ENCODE measurements around the gene CDKN2B.

Gene CDKN2B

GRCh38 chr9:21974343-21974721 is 34.8 kb downstream of the CDKN2B start:
- peaks cover 100% of the 10 kb centered on the region for H3K27me3 ChIP-seq (ENCODE audit: control insufficient read depth, insufficient read depth, low read length)
- no peaks in the 10 kb centered on the region for H3K36me3 ChIP-seq (ENCODE audit: control insufficient read depth, low read depth, low read length)
- H3K9me3 ChIP-seq (ENCODE audit: control insufficient read depth, low read depth, low read length) = peaks cover 3% of the 10 kb centered on the region
- H3K4me1 ChIP-seq (ENCODE audit: control insufficient read depth, low read depth, low read length) = peaks cover 11% of the 10 kb centered on the region
- H3K4me3 ChIP-seq (ENCODE audit: low read length) = peak overlapping the region; percentile 59
- no peak overlapping the region for H3K27ac ChIP-seq (ENCODE audit: low read length)
- no peak overlapping the region for H3K9ac ChIP-seq (ENCODE audit: low read length)

GRCh38 chr9:21972361-21972760 is 36.7 kb downstream of the CDKN2B start:
- Histone ChIP-seq H3K27ac (ENCODE audit: low read length) (no peak overlapping the region), H3K36me3 (ENCODE audit: control insufficient read depth, low read depth, low read length) (no peaks in the 10 kb centered on the region), H3K4me3 (ENCODE audit: low read length) (no peak overlapping the region), H3K9ac (ENCODE audit: low read length) (no peak overlapping the region), H3K27me3 (ENCODE audit: control insufficient read depth, insufficient read depth, low read length) (peaks cover 100% of the 10 kb centered on the region), H3K4me1 (ENCODE audit: control insufficient read depth, low read depth, low read length) (peaks cover 11% of the 10 kb centered on the region), H3K9me3 (ENCODE audit: control insufficient read depth, low read depth, low read length) (peaks cover 3% of the 10 kb centered on the region)

- no peak overlapping the region for H3K4me3 ChIP-seq (ENCODE audit: low read length)
- peaks cover 13% of the 10 kb centered on the region for H3K4me1 ChIP-seq (ENCODE audit: control insufficient read depth, low read depth, low read length)
- H3K9ac ChIP-seq (ENCODE audit: low read length) = no peak overlapping the region
Measured at GRCh38 chr9:21970800-21971640, 38.1 kb downstream of the CDKN2B start.

GRCh38 chr9:21969951-21970799 is 38.9 kb downstream of the CDKN2B start:
- no peak overlapping the region for H3K27ac ChIP-seq (ENCODE audit: low read length)
- no peak overlapping the region for H3K4me3 ChIP-seq (ENCODE audit: low read length)
- H3K9me3 ChIP-seq (ENCODE audit: control insufficient read depth, low read depth, low read length) = peaks cover 3% of the 10 kb centered on the region
- no peaks in the 10 kb centered on the region for H3K36me3 ChIP-seq (ENCODE audit: control insufficient read depth, low read depth, low read length)
- peaks cover 100% of the 10 kb centered on the region for H3K27me3 ChIP-seq (ENCODE audit: control insufficient read depth, insufficient read depth, low read length)
- peaks cover 22% of the 10 kb centered on the region for H3K4me1 ChIP-seq (ENCODE audit: control insufficient read depth, low read depth, low read length)
- H3K9ac ChIP-seq (ENCODE audit: low read length) = no peak overlapping the region

More at GRCh38 chr9:21970800-21971640, 38.1 kb downstream of the CDKN2B start:
- Histone ChIP-seq H3K27ac (ENCODE audit: low read length) (no peak overlapping the region), H3K27me3 (ENCODE audit: control insufficient read depth, insufficient read depth, low read length) (peaks cover 100% of the 10 kb centered on the region), H3K36me3 (ENCODE audit: control insufficient read depth, low read depth, low read length) (no peaks in the 10 kb centered on the region), H3K9me3 (ENCODE audit: control insufficient read depth, low read depth, low read length) (peaks cover 3% of the 10 kb centered on the region)

- H3K36me3 ChIP-seq (ENCODE audit: control insufficient read depth, low read depth, low read length) = no peaks in the 10 kb centered on the region
- H3K27me3 ChIP-seq (ENCODE audit: control insufficient read depth, insufficient read depth, low read length) = peaks cover 100% of the 10 kb centered on the region
- H3K4me3 ChIP-seq (ENCODE audit: low read length) = no peak overlapping the region
- H3K4me1 ChIP-seq (ENCODE audit: control insufficient read depth, low read depth, low read length) = peaks cover 24% of the 10 kb centered on the region
- H3K9me3 ChIP-seq (ENCODE audit: control insufficient read depth, low read depth, low read length) = peaks cover 3% of the 10 kb centered on the region
- H3K9ac ChIP-seq (ENCODE audit: low read length) = no peak overlapping the region
- H3K27ac ChIP-seq (ENCODE audit: low read length) = no peak overlapping the region
Measured at GRCh38 chr9:21969011-21969940, 39.8 kb downstream of the CDKN2B start.

GRCh38 chr9:21968331-21969010 is 40.6 kb downstream of the CDKN2B start:
- Histone ChIP-seq H3K9me3 (ENCODE audit: control insufficient read depth, low read depth, low read length) (peaks cover 3% of the 10 kb centered on the region), H3K27ac (ENCODE audit: low read length) (no peak overlapping the region), H3K36me3 (ENCODE audit: control insufficient read depth, low read depth, low read length) (no peaks in the 10 kb centered on the region), H3K27me3 (ENCODE audit: control insufficient read depth, insufficient read depth, low read length) (peaks cover 100% of the 10 kb centered on the region), H3K4me1 (ENCODE audit: control insufficient read depth, low read depth, low read length) (peaks cover 23% of the 10 kb centered on the region), H3K9ac (ENCODE audit: low read length) (no peak overlapping the region), H3K4me3 (ENCODE audit: low read length) (no peak overlapping the region)

- Histone ChIP-seq H3K4me3 (ENCODE audit: low read length) (no peak overlapping the region), H3K4me1 (ENCODE audit: control insufficient read depth, low read depth, low read length) (peaks cover 23% of the 10 kb centered on the region), H3K9me3 (ENCODE audit: control insufficient read depth, low read depth, low read length) (peaks cover 3% of the 10 kb centered on the region), H3K9ac (ENCODE audit: low read length) (no peak overlapping the region), H3K36me3 (ENCODE audit: control insufficient read depth, low read depth, low read length) (no peaks in the 10 kb centered on the region), H3K27me3 (ENCODE audit: control insufficient read depth, insufficient read depth, low read length) (peaks cover 100% of the 10 kb centered on the region), H3K27ac (ENCODE audit: low read length) (no peak overlapping the region)
Measured at GRCh38 chr9:21967702-21968101, 41.4 kb downstream of the CDKN2B start.

GRCh38 chr9:21967169-21967568 is 41.9 kb downstream of the CDKN2B start:
- Histone ChIP-seq H3K4me1 (ENCODE audit: control insufficient read depth, low read depth, low read length) (peaks cover 23% of the 10 kb centered on the region), H3K9ac (ENCODE audit: low read length) (no peak overlapping the region), H3K9me3 (ENCODE audit: control insufficient read depth, low read depth, low read length) (peaks cover 3% of the 10 kb centered on the region), H3K36me3 (ENCODE audit: control insufficient read depth, low read depth, low read length) (no peaks in the 10 kb centered on the region), H3K27me3 (ENCODE audit: control insufficient read depth, insufficient read depth, low read length) (peaks cover 98% of the 10 kb centered on the region), H3K27ac (ENCODE audit: low read length) (no peak overlapping the region), H3K4me3 (ENCODE audit: low read length) (no peak overlapping the region)

GRCh38 chr9:21966140-21966851 is 42.8 kb downstream of the CDKN2B start:
- H3K27me3 ChIP-seq (ENCODE audit: control insufficient read depth, insufficient read depth, low read length) = peaks cover 95% of the 10 kb centered on the region
- H3K27ac ChIP-seq (ENCODE audit: low read length) = no peak overlapping the region
- peaks cover 23% of the 10 kb centered on the region for H3K4me1 ChIP-seq (ENCODE audit: control insufficient read depth, low read depth, low read length)
- peak overlapping the region; percentile 54 for H3K4me3 ChIP-seq (ENCODE audit: low read length)
- no peak overlapping the region for H3K9ac ChIP-seq (ENCODE audit: low read length)
- no peaks in the 10 kb centered on the region for H3K9me3 ChIP-seq (ENCODE audit: control insufficient read depth, low read depth, low read length)
- no peaks in the 10 kb centered on the region for H3K36me3 ChIP-seq (ENCODE audit: control insufficient read depth, low read depth, low read length)

GRCh38 chr9:21965401-21965951 is 43.6 kb downstream of the CDKN2B start:
- H3K9me3 ChIP-seq (ENCODE audit: control insufficient read depth, low read depth, low read length) = no peaks in the 10 kb centered on the region
- no peak overlapping the region for H3K9ac ChIP-seq (ENCODE audit: low read length)
- no peak overlapping the region for H3K27ac ChIP-seq (ENCODE audit: low read length)
- H3K27me3 ChIP-seq (ENCODE audit: control insufficient read depth, insufficient read depth, low read length) = peaks cover 90% of the 10 kb centered on the region
- peaks cover 23% of the 10 kb centered on the region for H3K4me1 ChIP-seq (ENCODE audit: control insufficient read depth, low read depth, low read length)
- H3K36me3 ChIP-seq (ENCODE audit: control insufficient read depth, low read depth, low read length) = no peaks in the 10 kb centered on the region
- peak overlapping the region; percentile 54 for H3K4me3 ChIP-seq (ENCODE audit: low read length)

Data from iPS-18a (cell line).